ENCODE measurements around the gene SLC48A1.

DNA sequence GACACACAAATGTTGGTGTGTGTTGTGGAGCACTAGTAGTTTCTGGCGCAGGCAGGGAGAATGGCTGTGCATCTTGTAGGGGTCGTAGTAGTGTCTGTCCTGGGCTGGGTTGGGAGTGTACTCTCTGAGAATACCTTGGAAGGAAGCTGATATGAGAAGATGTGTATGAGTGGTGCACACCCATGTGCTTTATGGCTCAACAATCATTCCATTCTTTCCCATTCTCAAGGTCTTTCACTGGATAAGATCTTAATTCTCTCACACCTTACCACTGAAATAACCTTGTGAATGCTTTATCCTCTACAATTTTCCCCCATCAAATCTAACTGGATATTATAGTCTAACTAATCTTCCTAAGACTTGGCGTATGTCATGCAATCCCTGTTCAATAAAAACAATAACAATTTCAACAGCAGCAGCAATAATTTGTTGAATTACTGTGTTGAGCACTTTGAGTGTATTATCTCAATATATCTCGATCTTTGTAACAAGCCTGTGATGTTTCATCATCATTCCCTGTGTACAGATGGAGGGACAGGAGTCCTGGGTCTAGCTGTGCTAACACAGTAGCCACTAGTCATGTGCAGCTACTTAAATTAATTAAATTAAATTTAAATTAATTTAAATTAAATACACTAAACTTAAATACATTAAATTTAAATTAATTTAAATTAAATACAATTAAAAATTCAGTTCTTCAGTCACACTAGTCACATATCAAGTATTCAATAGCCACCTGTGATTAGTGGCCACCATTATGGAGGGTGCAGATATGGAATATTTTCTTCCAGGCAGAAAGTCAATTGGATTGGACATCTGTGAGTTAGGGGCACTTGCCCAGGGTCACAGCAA is 3.6 kb upstream of the SLC48A1 start:
- TF ChIP-seq, protein P1, sequence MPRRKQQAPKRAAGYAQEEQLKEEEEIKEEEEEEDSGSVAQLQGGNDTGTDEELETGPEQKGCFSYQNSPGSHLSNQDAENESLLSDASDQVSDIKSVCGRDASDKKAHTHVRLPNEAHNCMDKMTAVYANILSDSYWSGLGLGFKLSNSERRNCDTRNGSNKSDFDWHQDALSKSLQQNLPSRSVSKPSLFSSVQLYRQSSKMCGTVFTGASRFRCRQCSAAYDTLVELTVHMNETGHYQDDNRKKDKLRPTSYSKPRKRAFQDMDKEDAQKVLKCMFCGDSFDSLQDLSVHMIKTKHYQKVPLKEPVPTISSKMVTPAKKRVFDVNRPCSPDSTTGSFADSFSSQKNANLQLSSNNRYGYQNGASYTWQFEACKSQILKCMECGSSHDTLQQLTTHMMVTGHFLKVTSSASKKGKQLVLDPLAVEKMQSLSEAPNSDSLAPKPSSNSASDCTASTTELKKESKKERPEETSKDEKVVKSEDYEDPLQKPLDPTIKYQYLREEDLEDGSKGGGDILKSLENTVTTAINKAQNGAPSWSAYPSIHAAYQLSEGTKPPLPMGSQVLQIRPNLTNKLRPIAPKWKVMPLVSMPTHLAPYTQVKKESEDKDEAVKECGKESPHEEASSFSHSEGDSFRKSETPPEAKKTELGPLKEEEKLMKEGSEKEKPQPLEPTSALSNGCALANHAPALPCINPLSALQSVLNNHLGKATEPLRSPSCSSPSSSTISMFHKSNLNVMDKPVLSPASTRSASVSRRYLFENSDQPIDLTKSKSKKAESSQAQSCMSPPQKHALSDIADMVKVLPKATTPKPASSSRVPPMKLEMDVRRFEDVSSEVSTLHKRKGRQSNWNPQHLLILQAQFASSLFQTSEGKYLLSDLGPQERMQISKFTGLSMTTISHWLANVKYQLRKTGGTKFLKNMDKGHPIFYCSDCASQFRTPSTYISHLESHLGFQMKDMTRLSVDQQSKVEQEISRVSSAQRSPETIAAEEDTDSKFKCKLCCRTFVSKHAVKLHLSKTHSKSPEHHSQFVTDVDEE (CRISPR knock-in tag; IDR thresholded peaks at IDR 0.05) = no peak
- TF ChIP-seq ZC3H10 (CRISPR knock-in tag; IDR thresholded peaks at IDR 0.05) = no peak
- TF ChIP-seq, protein P2, sequence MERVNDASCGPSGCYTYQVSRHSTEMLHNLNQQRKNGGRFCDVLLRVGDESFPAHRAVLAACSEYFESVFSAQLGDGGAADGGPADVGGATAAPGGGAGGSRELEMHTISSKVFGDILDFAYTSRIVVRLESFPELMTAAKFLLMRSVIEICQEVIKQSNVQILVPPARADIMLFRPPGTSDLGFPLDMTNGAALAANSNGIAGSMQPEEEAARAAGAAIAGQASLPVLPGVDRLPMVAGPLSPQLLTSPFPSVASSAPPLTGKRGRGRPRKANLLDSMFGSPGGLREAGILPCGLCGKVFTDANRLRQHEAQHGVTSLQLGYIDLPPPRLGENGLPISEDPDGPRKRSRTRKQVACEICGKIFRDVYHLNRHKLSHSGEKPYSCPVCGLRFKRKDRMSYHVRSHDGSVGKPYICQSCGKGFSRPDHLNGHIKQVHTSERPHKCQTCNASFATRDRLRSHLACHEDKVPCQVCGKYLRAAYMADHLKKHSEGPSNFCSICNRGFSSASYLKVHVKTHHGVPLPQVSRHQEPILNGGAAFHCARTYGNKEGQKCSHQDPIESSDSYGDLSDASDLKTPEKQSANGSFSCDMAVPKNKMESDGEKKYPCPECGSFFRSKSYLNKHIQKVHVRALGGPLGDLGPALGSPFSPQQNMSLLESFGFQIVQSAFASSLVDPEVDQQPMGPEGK (CRISPR knock-in tag; IDR thresholded peaks at IDR 0.05; ENCODE audit: borderline replicate concordance) = no peak
- TF ChIP-seq RARB (CRISPR knock-in tag; IDR thresholded peaks at IDR 0.05) = no peak
- no peak for TF ChIP-seq ARNTL (CRISPR knock-in tag; IDR thresholded peaks at IDR 0.05; ENCODE audit: borderline replicate concordance, low read depth)
- no peak for TF ChIP-seq OSR1 (CRISPR knock-in tag; IDR thresholded peaks at IDR 0.05)
- no peak for TF ChIP-seq TCF4 (CRISPR knock-in tag; IDR thresholded peaks at IDR 0.05; ENCODE audit: borderline replicate concordance)
- TF ChIP-seq ZFP3 (CRISPR knock-in tag; IDR thresholded peaks at IDR 0.05) = no peak
- TF ChIP-seq, protein P3, sequence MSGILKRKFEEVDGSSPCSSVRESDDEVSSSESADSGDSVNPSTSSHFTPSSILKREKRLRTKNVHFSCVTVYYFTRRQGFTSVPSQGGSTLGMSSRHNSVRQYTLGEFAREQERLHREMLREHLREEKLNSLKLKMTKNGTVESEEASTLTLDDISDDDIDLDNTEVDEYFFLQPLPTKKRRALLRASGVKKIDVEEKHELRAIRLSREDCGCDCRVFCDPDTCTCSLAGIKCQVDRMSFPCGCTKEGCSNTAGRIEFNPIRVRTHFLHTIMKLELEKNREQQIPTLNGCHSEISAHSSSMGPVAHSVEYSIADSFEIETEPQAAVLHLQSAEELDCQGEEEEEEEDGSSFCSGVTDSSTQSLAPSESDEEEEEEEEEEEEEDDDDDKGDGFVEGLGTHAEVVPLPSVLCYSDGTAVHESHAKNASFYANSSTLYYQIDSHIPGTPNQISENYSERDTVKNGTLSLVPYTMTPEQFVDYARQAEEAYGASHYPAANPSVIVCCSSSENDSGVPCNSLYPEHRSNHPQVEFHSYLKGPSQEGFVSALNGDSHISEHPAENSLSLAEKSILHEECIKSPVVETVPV (CRISPR knock-in tag; IDR thresholded peaks at IDR 0.05) = no peak
- TF ChIP-seq ISL1 (CRISPR knock-in tag; IDR thresholded peaks at IDR 0.05) = no peak
- no peak for TF ChIP-seq ZFP30 (CRISPR knock-in tag; IDR thresholded peaks at IDR 0.05)
- TF ChIP-seq, protein P4, sequence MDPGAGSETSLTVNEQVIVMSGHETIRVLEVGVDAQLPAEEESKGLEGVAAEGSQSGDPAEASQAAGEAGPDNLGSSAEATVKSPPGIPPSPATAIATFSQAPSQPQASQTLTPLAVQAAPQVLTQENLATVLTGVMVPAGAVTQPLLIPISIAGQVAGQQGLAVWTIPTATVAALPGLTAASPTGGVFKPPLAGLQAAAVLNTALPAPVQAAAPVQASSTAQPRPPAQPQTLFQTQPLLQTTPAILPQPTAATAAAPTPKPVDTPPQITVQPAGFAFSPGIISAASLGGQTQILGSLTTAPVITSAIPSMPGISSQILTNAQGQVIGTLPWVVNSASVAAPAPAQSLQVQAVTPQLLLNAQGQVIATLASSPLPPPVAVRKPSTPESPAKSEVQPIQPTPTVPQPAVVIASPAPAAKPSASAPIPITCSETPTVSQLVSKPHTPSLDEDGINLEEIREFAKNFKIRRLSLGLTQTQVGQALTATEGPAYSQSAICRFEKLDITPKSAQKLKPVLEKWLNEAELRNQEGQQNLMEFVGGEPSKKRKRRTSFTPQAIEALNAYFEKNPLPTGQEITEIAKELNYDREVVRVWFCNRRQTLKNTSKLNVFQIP (CRISPR knock-in tag; IDR thresholded peaks at IDR 0.05; ENCODE audit: borderline replicate concordance, low read depth) = no peak
- no peak for TF ChIP-seq GLIS3 (CRISPR knock-in tag; IDR thresholded peaks at IDR 0.05)

All from SK-N-SH treated with all-trans-retinoic acid at 6 μM for 48 hours (cell line).